CD4-positive, alpha-beta T cell (primary cell): ENCODE data around the gene ALK. TPM values are rescaled to one million over a fixed set of nuclear protein-coding genes. Genes with fewer than 3 reads are reported as not detected.

Experiments used
- ATAC-seq: fragments of 200-7000 bp; cut with Tn5 transposase; one replicate; pipeline ENCODE4 v1.10.0; 2022; ENCODE audit warnings: mild to moderate bottlenecking; ENCODE audit not compliant: poor library complexity
- CTCF ChIA-PET: fragments of 350-600 bp; sonication (Branson Sonifier 250); formaldehyde crosslinking; loops from one replicate; lab custom pipeline; 2021; ENCODE audit warnings: antibody characterized with exemption, inconsistent platforms; lab: Charles Lee
- POLR2A ChIA-PET: fragments of 350-600 bp; sonication (Branson Sonifier 250); formaldehyde crosslinking; loops from one replicate; lab custom pipeline; 2021; ENCODE audit warnings: antibody characterized with exemption, inconsistent platforms; lab: Charles Lee
- DNase-seq, 14 experiments: peaks; one replicate each; pipeline ENCODE4 v3.0.0-alpha.2; 2013 to 2020; ENCODE audit warnings: mixed read lengths in 2 of 14
- H3K27ac ChIP-seq, 2 donors: one replicate each; pipeline versions ENCODE4 v1.5.1 to v1.7.0; 2013; ENCODE audit warnings: low read length in 2 of 2, low read depth in 1 of 2, mild to moderate bottlenecking in 1 of 2
- H3K27me3 ChIP-seq, 2 experiments: 1 replicate in 1 of 2; 2 replicates in 1 of 2; pipeline versions ENCODE4 v1.6.1 to v1.7.0; 2013; ENCODE audit warnings: low read length in 2 of 2, control low read depth in 1 of 2, mild to moderate bottlenecking in 1 of 2, moderate library complexity in 1 of 2; ENCODE audit not compliant: insufficient read depth in 2 of 2, control insufficient read depth in 1 of 2
- H3K36me3 ChIP-seq: one replicate; pipeline ENCODE4 v1.6.1; 2013; ENCODE audit warnings: low read length, control low read depth; ENCODE audit not compliant: insufficient read depth
- H3K4me1 ChIP-seq: one replicate; pipeline ENCODE4 v1.6.1; 2013; ENCODE audit warnings: low read length, control low read depth; ENCODE audit not compliant: insufficient read depth
- H3K4me3 ChIP-seq: one replicate; pipeline ENCODE4 v1.5.1; 2013; ENCODE audit warnings: mild to moderate bottlenecking, low read length, moderate library complexity
- H3K9me3 ChIP-seq, 2 experiments: 1 replicate in 1 of 2; 2 replicates in 1 of 2; pipeline versions ENCODE4 v1.6.1 to v1.7.0; 2013; ENCODE audit warnings: low read length in 2 of 2, mild to moderate bottlenecking in 2 of 2, control low read depth in 1 of 2, moderate library complexity in 1 of 2; ENCODE audit not compliant: control insufficient read depth in 1 of 2, insufficient read depth in 1 of 2
- H3K27ac Mint-ChIP-seq: one replicate; pipeline ENCODE4 v1.8.0; 2020; ENCODE audit warnings: mixed read lengths
- H3K27me3 Mint-ChIP-seq: one replicate; pipeline ENCODE4 v1.8.0; 2021; ENCODE audit warnings: mixed read lengths
- H3K36me3 Mint-ChIP-seq: one replicate; pipeline ENCODE4 v1.8.0; 2021; ENCODE audit warnings: low read depth, mixed read lengths
- H3K4me1 Mint-ChIP-seq: one replicate; pipeline ENCODE4 v1.8.0; 2021; ENCODE audit warnings: low read depth, mixed read lengths
- H3K4me3 Mint-ChIP-seq: one replicate; pipeline ENCODE4 v1.8.0; 2020; ENCODE audit warnings: mild to moderate bottlenecking, mixed read lengths
- H3K9me3 Mint-ChIP-seq: one replicate; pipeline ENCODE4 v1.8.0; 2020; ENCODE audit warnings: mixed read lengths
- CTCF ChIP-seq: fragments of 200-600 bp; IDR thresholded peaks from one replicate; pipeline ENCODE4 v1.8.0; 2022; ENCODE audit warnings: antibody characterized with exemption, mild to moderate bottlenecking
- intact Hi-C, 2 experiments: fragments of 100-400 bp; cut with DNase I in 1 of 2; cut with micrococcal nuclease in 1 of 2; formaldehyde crosslinking; loops; one replicate each; pipeline versions ENCODE4 v1.15.1 to v1.9.0; 2023 to 2025; cut with DNase I, micrococcal nuclease
- total RNA-seq, 174 experiments: library from RNA in 2 of 174; stranded (reverse) in 2 of 174; gene quantifications; one replicate each; pipeline ENCODE4 v1.2.3 and lab custom pipeline; 2021 to 2026

ALK gene
- total RNA-seq, 2 experiments from 2014 or later, result not detected

DNA sequence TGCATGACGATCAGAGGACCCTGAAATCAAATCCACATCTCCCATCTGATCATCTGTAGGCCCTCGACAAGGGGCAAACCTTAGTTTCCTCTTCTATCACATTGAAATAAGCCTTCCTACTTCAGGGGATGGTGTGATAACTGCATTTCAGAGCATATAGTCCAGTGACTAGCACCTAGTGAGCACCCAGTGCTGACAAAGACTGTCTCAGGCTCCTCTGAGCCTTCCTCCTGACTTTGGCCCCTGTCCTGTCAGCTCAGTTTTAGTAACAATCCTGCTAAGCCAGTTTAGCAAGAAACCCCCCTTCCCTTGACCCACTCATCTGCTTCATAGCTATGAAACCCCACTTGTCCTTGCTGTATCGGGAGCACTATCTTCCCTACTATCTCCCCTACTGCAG, 304.0 kb downstream of the ALK start:
- no peaks in the 10 kb centered on the region for H3K4me1 ChIP-seq
- intact Hi-C loops, result no loop called here
- CTCF ChIA-PET, result no interaction called here

DNA sequence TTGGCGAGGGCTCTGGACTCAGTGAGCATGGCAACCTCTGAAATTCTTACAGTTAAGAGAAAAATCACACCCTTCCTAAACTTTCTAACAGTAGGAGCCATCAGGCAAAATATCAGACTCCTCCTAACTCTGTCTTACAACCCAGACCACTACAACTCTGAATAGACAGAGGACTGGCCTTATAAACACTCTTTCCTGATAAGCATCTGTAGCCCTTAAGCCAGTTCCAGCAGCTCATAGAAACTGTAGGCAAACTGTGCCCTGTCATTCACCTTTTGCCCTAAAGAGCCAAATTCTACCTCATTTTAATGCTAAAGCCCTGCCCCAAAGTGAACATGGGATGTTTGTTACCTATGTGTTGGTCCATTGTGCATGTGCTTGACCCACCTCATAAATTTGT, 304.8 kb downstream of the ALK start:
- TF ChIP-seq CTCF, result no peak
- DNase-seq, result no peak
- Histone ChIP-seq H3K4me1 (no peaks in the 10 kb centered on the region), H3K36me3 (no peaks in the 10 kb centered on the region), H3K27ac (no peak overlapping the region), H3K4me3 (no peak overlapping the region), H3K9me3 (peaks cover 0 to 4% of the 10 kb centered on the region in 2 experiments), H3K27me3 (peaks cover 6 to 17% of the 10 kb centered on the region in 2 experiments)
- Mint-ChIP-seq H3K4me3 (no peak overlapping the region), H3K27ac (no peak overlapping the region), H3K4me1 (no peaks in the 10 kb centered on the region), H3K9me3 (no peaks in the 10 kb centered on the region), H3K27me3 (peaks cover 35% of the 10 kb centered on the region), H3K36me3 (no peaks in the 10 kb centered on the region)
- no peak for ATAC-seq
- intact Hi-C loops, result no loop called here
- CTCF ChIA-PET, result no interaction called here
- POLR2A ChIA-PET, result no interaction called here

More for the DNA sequence above, 304.0 kb downstream of the ALK start:
- no peaks in the 10 kb centered on the region for H3K36me3 Mint-ChIP-seq
- H3K4me1 Mint-ChIP-seq, result no peaks in the 10 kb centered on the region
- Histone ChIP-seq H3K9me3 (peaks cover 0 to 4% of the 10 kb centered on the region in 2 experiments), H3K36me3 (no peaks in the 10 kb centered on the region), H3K27me3 (peaks cover 6 to 15% of the 10 kb centered on the region in 2 experiments), H3K27ac (no peak overlapping the region), H3K4me3 (no peak overlapping the region)
- H3K4me3 Mint-ChIP-seq, result no peak overlapping the region
- peaks cover 28% of the 10 kb centered on the region for H3K27me3 Mint-ChIP-seq
- POLR2A ChIA-PET, result no interaction called here
- ATAC-seq (no peak), DNase-seq (no peak)
- H3K27ac Mint-ChIP-seq, result no peak overlapping the region
- H3K9me3 Mint-ChIP-seq, result no peaks in the 10 kb centered on the region
- TF ChIP-seq CTCF, result no peak

DNA sequence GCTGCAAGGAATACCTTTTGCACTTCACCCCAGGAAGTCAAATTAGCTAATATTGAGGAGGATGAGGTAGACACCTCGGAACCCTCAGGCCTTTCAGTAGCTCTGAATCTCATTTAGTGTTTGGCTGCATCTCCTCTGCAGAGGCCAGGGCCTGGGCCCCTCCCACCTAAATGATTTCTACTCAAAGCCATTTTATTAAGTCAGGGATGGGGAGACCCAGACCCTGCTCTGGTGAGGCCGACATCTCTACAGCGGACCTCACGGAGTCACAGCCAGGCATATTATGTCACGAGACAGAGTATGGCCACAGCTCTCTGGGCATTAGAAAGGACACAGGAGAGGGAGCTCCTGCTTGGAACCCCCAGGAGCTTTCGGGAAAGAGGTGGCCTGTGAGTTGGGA, 305.5 kb downstream of the ALK start:
- Histone ChIP-seq H3K9me3 (peaks cover 0 to 4% of the 10 kb centered on the region in 2 experiments), H3K4me3 (no peak overlapping the region), H3K27ac (no peak overlapping the region), H3K36me3 (no peaks in the 10 kb centered on the region), H3K27me3 (peaks cover 6 to 17% of the 10 kb centered on the region in 2 experiments), H3K4me1 (no peaks in the 10 kb centered on the region)
- H3K9me3 Mint-ChIP-seq, result no peaks in the 10 kb centered on the region
- H3K27ac Mint-ChIP-seq, result no peak overlapping the region
- H3K27me3 Mint-ChIP-seq, result peaks cover 38% of the 10 kb centered on the region
- POLR2A ChIA-PET, result no interaction called here
- DNase-seq (no peak), ATAC-seq (no peak)
- no peak overlapping the region for H3K4me3 Mint-ChIP-seq
- no peaks in the 10 kb centered on the region for H3K4me1 Mint-ChIP-seq
- CTCF ChIA-PET, result no interaction called here
- TF ChIP-seq CTCF, result no peak
- no peaks in the 10 kb centered on the region for H3K36me3 Mint-ChIP-seq
- intact Hi-C loops, result no loop called here
